Stimulated activated CD4-positive, alpha-beta T cell treated with anti-CD3 and anti-CD28 coated beads, Interleukin-1b, Interleukin-23, amount 100 ng/mL, for 1 hour (primary cell): ENCODE results near the gene MMP24.
A peak's percentile ranks its signal among the peaks of the same experiment; 100 is the strongest.

Source experiments
- DNase-seq, 2 donors: peaks; one replicate each; pipeline ENCODE4 v3.0.0-alpha.2; 2020; ENCODE audit warnings: low read depth in 2 of 2

The MMP24 gene

DNA sequence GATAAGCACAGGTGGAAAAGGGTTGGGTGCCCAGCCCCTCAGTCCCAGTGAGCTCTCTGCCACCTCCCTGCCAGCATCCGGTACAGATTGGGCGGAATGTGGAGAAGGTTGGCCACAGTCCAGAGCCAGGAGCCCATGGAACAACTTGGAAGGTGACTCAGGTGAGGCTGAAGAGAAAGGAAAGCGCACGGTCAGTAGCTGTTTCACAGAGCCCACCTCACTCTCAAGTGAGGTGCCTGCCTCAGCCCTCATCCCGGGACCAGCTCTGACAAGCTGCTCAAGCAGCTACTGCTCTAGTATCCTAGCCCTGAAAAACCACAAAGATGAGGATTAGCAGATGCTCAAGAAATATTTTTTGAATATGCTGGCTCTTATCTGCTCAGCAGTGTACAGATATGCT lies 52.5 kb downstream of the MMP24 start:
- DNase-seq, result no peak

DNA sequence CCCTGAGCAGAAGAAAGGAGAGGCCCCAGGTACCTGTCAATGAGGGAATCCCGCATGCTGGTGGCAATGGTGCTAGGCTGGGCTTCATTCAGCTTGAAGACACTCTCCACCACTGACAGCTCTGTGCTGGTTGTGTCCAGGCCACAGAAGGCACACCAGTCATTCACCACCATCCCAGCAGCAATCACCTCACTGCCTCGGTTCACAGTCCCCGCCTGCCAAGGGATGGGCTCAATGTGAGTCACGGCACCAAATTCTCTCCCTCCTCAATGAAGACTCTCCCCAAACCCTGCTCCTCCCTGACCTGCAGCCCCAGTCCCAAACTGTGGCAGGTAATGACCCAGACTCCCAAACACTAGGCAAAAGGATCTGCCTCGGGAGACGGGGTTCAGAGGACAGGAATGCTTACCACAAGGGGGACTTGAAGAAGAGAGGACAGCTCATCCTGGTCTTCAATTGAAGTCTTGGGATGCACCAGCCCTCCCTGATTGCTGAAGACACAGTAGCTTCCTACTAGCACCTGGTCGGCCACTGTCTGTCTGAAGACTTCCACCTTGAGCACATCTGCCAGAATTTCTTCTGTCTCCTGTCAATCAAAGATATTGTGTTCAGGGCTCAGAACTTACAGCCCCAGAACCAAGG lies 53.2 kb downstream of the MMP24 start:
- no peak for DNase-seq

DNA sequence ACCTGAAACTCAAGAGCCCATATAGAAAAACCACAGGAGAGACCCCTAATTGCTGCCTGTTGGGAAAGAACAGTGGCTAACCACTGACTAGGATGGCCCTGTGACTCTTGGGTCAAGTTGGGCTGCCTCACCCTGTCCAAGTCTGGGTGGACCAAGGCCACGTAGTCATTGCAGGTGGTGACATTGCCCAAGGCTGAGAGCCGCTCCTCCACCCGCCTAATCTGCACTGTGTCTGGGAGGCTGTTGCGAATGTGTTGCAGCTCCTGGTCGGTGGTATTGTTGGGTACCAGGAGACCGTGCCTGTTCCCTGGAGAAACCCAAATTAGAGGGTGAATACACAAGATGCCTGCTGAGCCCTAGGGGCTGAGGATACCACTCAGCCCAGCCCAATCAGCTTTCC lies 54.0 kb downstream of the MMP24 start:
- DNase-seq, result no peak

DNA sequence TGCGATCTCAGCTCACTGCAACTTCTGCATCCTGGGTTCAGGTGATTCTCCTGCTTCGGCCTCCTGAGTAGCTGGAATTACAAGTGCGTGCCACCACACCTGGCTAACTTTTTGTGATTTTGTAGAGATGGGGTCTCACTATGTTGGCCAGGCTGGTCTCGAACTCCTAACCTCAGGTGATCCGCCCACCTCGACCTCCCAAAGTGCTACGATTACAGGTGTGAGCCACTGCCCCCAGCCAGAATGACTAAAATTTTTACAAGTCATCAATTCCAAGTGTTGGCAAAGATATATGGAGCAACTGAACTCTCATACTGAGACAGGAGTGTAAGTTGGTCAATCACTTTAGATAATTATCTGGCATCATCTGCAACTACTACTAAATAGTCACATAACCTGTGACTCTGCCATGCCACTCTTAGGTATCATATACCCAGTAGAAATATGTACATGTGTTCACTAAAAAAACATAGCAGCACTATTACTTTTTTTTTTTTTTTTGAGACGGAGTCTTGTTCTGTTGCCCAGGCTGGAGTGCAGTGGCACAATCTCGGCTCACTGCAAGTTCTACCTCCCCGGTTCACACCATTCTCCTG lies 55.1 kb downstream of the MMP24 start:
- no peak for DNase-seq

DNA sequence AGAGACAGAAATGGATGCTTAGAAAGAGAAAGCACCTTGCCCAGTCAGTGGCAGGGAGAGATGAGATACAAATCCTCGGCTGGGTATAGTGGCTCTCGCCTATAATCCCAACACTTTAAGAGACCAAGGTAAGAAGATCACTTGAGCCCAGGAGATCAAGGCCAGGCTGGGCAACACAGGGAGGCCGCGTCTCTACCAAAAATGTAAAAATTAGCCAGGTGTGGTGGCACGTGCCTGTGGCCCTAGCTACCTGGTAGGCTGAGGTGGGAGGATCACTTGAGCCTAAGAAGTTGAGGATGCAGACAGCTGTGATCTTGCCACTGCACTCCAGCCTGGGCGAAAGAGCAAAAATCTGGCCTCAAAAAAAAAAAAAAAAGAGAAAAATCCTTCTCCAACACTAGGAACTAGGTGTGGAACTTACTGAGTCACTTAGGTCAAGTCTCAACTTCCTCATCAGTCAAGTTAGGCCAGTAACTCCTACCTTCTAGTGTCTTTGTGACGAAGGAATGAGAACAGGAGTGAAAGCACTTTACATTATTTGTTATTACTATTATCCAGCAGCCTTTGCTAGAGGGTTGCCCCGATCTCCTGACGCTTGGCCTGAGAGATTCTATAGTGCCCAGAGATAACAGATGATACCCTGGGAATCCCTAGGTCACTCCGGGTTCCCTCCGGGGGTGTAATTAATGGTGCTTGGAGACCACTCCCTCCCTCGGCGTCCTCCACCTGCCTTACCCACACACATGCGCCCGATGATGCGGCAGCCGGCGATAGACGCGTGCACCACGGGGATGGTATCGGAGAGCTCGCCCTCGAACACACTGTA lies 57.2 kb downstream of the MMP24 start:
- no peak for DNase-seq

DNA sequence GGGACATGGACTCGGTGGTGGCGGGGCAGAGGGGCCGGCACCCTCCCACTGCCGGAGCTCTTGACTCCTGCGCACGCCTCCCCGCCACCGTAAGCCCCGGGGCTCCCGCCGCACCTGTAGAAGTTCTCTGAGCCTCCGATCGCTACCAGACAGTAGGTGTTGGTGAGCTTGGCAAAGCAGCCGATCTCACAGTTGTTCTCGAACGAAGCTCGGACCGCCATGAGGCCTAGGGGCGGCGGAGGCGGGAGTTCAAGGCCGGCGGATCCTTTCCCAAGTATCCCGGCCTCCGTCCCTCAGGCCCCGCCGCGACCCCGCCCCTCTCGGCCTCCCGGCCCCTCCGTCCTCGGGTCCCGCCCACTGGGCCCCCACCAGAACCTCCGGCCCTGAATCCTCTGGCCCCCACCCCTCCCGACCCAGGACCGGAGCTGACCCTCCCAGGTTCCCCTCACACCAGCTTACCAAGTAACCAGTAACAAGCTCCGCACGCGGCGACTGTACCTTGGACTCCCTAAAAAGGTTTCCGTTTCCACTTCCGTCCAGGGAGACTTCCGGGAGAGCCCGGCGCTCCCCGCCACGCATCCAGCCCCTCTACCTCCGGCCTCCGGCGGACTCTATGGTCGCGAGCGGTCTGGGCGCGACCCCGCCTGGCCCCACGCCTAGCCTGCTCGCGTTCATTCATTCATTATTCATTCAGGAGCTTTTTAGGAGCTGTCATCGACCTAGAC lies 57.9 kb downstream of the MMP24 start, which contains the start of gene EIF6:
TSS of gene EIF6 (minus strand) at position 506 of the 725 bp plus-strand sequence. CDS start at position 221, 285 bp downstream.
- peak; percentile 23 to 57 for DNase-seq

DNA sequence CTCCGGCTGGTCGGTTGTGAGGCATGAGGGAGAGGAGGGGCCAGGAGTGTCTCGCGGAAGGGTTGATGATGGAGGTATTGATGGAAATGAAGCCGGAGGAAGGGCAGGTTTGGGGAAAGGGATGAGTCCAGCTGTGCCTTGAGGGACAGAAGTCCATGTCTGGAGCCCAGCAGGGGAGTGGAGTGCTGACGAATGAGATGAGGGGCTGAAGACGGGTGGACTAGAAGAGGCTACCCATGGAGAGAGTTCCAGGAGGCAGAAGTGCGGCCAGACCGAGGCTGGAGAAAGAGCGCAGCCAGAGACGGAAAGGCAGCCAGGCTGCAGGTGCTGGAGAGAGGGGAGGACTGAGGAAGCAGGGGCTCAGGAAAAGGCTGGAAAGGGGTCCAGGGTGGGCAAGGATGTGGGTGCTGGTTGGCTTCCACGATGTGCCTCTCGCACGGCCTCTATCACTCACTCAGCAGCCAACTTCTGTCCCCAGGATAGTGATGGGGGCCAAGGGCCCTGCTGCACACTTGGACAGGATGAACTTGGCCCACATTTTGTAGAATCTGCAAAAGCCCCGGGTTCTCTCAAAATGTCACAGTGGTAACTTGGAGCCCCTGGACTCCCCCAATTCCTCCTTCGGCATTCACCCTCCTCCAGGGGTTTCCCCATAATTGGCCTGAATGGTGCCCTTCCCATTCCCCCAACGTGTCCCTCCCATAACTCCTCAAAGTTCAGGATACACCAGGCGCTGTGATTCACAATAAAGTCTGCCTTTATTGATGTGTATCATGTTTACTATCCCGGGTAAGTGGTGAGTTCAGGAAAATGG lies 58.7 kb downstream of the MMP24 start:
- no peak for DNase-seq

DNA sequence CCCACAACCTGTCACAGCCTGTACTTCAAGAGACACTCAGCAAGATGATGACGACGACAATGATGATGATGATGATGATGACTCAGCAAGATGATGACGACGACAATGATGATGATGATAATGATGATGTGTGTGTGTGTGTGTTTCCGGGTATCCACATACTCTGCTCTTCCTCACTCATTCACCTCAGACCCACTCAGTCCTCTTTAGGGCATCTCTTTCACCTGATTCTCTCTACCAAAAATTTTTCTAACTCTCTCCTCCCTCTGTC lies 59.3 kb downstream of the MMP24 start:
- no peak for DNase-seq

DNA sequence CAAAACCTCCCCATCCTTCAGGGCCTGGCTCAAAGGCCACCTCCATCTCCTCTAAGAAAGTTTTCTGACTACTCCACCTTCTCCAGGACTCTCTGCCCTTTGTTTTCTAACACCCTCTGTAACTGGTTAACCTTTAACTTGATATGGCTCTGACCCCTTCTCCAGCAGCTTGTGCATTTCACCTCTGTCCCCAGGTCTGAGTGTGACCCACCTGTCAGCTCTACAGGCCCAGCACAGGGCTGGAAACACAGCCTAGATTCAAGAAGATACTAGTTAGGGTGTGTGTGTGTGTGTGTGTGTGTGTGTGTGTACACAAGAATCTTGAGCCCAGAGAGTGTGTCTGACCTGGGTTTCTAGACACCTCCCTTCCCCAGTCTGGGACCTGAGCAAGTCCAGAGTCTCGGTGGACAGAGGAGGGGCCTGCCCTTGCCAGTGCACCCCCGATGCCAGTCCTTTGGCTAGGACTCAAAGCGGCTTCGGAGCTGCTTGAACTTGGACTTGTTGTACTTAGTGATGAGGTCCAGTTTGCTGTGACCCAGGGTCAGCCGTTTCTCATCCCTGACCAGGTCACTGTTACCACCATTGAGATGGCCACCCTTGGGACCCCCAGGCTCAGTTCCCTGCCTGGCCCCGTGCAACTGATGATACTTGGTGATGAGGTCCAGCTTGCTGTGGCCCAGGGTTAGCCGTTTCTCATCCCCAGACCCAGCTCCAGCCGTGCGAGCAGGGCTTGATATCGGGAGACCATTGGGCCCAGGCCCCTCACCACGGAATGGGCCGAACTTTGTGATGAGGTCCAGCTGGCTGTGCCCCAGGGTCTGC lies 59.8 kb downstream of the MMP24 start:
- no peak for DNase-seq

DNA sequence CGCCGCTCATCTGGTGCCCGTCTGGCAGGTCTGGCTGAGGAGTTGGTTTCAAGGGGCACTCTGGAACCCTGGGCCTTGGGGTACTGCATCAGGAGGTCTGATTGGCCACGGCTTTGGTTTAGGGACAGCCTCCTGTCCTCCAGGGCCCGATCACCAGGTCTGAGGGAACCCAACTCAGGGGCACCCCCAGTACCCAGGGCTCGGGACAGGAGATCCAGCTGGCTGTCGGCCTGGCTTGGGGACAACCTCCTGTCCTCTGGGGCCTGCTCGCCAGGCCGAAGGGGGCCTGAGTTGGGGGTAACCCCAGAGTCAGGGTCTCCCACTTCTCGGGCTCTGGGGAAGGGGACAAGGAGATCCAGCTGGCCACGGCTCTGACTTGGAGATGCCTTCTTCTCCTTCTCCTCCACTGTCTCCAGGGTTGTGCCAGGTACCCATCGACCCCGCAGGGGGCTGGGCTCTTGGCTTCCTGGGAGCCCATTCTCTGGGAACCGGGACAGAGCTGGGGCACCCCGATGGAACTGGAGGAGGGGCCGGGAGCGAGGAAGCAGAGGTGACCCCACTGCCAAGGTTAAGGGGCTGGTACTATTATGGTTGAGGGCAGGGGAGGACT lies 60.5 kb downstream of the MMP24 start:
- DNase-seq, result no peak

DNA sequence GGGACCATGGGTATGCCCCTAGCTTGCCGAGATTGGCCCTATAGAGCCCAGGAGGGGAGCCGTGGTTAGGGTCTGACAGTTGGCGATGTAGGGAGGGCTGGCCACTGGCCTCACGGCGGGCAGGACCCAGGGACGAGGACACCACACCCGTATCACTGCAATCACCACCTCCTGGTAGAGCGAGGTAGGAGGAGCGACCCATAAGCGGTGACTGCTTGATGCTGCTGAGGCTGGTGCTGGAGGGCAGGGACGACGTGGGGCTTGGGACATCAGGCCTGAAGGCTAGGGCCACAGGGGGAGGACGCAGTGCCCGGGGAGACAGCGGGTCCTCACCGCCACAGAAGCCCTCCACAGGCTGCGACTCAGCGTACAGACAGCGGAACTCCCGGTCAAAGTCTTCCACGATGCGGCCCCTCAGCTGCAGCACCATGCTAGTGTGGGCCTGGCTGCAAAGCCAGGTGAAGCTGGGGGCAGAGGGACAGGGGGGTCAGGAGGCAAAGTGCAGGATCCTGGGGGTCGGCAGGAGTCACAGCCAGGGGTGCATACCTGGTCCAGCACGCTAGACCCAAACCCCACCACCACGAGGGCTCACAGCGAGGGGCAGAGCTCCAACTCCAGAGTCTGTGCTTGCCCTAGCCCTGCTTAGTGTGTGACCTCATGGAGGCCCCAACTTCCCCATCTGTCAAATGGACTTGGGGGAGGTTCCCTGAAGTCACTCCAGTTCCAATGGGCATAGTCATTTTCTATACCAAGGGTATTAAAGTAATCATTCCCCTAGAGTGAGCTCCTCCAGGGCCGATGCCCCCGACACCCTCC lies 61.2 kb downstream of the MMP24 start:
- no peak for DNase-seq

DNA sequence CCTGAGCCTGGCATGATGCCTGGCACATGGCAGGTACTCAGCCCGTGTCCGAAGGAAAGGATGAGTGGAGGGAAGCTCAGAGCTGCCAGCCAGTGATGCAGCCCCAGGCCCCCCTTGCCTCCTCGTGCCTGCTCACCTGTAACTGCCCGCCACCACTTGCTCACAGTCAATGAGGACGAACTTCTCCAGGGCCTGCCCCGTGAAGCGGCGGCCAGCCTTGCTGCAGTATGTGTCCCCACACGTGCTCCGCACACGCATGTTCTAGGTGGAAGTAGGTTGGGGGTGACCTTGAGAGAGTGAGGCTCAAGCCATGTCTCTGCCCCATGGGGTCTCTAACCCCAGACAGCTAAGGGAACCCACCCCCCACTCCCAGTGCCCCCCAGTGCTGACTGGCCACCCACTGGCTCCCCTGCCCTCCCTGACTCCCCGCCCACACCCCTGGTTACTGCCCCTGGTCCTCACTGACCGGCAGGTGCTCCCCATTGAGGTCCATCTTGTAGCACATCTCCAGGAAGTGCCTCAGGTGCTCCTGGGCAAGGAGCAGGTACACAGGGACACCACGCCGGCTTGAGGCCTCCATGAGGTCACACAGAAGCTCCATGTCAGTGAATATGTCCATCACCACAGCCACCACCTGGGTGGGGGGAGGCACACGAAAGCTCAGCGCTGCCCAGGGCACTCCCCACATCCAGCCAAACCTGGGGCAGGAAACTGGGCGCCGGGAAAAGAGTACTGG lies 62.0 kb downstream of the MMP24 start:
- DNase-seq, result no peak

DNA sequence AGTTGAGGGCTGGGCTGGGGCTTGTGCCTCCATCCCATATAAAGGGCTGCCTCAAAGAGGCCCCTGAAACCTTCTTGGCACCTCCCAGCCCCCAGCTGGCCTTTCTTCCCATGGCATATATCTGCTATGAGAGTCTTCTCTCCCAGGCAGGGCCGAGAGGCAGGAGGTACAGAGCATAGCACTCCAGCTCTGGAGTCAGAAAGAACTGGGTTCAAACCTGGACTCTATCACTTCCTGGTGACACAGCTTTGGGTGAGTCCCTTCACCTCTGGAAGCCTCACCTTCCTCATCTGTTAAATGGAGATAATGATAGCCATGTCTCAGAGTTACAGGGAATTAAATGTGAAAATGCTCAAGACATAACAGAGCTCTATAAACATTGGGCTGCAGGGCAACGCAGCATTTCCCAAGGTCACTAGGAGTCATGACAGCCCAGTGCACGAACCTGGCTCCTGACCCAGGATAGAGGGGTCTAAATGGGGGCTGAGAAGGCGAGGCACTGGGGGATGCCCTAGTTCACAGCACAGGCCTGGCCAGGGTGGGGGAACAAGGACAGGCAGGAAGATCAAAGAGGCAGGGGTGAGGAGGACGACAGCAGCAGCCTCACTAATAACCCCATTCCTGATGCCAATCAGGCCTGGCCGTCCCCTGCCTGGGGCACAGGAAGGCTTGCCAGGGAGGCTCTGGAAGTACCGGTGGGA lies 63.8 kb downstream of the MMP24 start:
- no peak for DNase-seq

DNA sequence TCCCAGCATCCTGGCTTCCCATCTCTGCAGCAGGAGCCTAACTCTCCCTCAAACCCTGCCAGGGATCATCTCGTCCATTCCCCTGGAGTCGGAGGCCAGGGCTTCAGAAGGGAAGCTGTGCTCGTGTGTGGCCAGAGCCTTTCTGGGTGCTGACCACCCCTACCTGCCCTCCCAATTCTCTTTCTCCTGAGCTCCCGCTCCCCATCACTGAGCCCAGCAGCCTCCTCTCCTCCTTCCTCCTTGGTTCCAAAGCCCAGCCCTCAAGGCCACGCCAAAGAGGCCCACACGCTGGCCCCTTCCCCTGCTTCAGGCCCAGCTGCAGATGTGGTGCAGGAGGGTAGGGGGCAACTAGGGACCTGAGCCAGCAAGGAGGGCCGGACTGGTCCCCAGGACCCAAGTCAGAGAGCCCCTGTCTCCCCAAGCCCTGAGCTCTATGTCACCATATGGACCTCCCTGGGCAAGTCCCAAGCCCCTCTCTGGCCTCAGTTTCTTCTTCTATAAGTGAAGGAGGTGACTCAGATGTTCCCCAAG lies 64.5 kb downstream of the MMP24 start:
- no peak for DNase-seq

DNA sequence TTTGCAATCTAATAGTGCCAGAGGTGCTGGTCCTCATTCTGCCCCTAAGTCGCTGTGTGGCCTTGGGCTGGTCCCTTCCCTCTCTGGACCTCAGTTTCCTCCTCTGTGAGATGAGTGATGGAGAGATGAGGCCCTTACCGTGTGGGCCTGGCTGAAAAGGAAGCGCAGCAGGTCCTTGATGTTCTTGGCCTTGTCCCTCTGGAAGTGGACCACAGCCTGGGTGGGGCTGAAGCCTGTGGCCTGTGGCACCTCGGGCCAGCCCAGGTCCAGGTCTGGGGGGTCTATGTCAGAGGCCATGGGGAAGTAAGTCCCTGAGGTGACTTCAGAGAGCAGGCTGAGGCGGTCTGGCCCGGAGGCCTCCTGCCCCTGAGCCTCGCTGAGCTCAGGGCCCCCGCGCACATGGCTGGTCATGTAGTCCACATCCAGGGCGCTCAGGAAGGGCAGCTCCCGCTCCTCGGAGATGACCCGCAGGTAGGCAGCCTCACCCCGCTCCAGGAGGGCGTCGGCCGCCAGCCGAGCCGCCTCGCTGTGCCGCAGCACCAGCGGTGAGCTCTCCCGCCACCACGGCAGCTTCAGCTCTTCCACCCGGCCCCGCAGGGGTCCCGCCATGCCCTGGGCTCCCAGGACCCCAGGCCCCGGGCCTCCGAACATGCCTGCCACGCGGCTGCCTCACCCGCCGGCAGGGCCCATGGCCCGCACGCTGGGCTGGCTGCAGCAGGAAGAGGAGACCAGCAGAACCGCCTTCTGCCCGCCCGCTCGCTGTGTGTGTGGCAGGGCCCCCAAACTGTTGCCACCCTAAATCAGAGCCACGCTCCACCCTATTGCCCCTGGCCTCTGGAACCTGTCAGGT lies 65.4 kb downstream of the MMP24 start, which contains the start of gene FAM83C:
TSS of gene FAM83C (minus strand) at position 772 of the 850 bp plus-strand sequence. CDS start at position 651, 121 bp downstream.
- DNase-seq, result no peak

DNA sequence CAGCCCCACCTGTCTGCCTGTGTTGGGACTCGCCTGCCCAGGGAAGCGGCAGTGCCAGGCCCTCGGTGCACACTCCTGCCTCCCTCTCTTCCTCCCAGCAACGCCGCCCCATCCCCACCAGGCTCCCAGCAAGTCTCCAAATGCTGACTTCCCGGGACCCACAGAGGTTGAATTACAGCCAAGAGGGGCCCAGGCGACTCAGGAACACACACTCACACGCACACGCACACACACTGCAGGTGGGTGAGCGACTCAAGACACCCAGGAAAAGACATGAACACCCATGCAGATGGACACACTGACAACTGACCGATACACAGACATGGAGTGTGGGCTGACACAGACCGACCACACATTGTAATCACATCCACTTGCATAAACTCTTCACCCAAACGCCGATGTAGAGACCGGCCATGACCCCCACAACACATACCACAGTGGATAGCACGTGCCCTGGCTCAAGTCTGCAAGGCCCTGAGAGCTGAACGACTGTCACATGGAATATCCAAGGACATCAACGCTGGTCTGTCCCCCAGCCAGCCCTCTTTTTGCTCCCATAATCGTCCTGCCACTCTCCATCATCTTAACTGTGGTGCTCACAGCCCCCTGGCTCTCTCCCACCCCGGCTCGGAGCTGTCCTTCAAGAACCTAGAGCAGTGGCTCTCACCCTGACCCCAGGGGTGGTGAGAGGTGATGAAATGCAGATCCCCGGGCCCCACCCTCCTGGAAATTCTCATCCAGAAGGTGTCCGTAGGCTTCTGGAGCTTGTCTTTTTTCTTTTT lies 66.2 kb downstream of the MMP24 start:
- no peak for DNase-seq
